Left lobe of liver (tissue), 1 donor: ENCODE results near the gene OR6S1. TPM values are rescaled to one million over a fixed set of nuclear protein-coding genes. Genes with fewer than 3 reads are reported as not detected.

Experiments
- total RNA-seq: library from RNA; stranded (reverse); gene quantifications from one replicate; pipeline ENCODE4 v1.2.1, GENCODE V29; 2021
- donor health status: DM: no; HTN: yes; CAD: no.

OR6S1 gene
- total RNA-seq, 1 donor from 2014 or later = not detected

Other genes starting within 250 kb of the OR6S1 start
- 14.9 TPM for gene TEP1, start 228.2 kb downstream of the OR6S1 start, total RNA-seq
- gene KLHL33, start 205.5 kb downstream of the OR6S1 start, total RNA-seq = 0.20 TPM
- 11.5 TPM for gene OSGEP, start 186.9 kb downstream of the OR6S1 start, total RNA-seq
- 50.9 TPM for gene APEX1, start 186.5 kb downstream of the OR6S1 start, total RNA-seq
- 11.7 TPM for gene PIP4P1, start 180.3 kb downstream of the OR6S1 start, total RNA-seq
- 45.0 TPM for gene PNP, start 172.3 kb downstream of the OR6S1 start, total RNA-seq
- 0.91 TPM for gene RNASE10, start 136.2 kb downstream of the OR6S1 start, total RNA-seq
- not detected for gene RNASE9, start 80.6 kb downstream of the OR6S1 start, total RNA-seq
- not detected for gene RNASE11, start 53.7 kb downstream of the OR6S1 start, total RNA-seq
- not detected for gene RNASE12, start 50.3 kb downstream of the OR6S1 start, total RNA-seq
- 152 TPM for gene RNASE4, start 42.9 kb upstream of the OR6S1 start, total RNA-seq
- gene ANG, start 47.1 kb upstream of the OR6S1 start, total RNA-seq = 685 TPM
- gene EDDM3A, start 104.2 kb upstream of the OR6S1 start, total RNA-seq = not detected
- not detected for gene EDDM3B, start 126.7 kb upstream of the OR6S1 start, total RNA-seq
- gene RNASE6, start 139.6 kb upstream of the OR6S1 start, total RNA-seq = 1.6 TPM
- gene RNASE1, start 161.2 kb upstream of the OR6S1 start, total RNA-seq = 21.4 TPM
- not detected for gene RNASE3, start 249.7 kb upstream of the OR6S1 start, total RNA-seq